ENCODE data around the gene NFIB.

NFIB gene

GRCh38 chr9:14094491-14094890 lies 219.4 kb downstream of the NFIB start:
- no peak for DNase-seq

- DNase-seq, result no peak
Observed at GRCh38 chr9:14092344-14092743, 221.6 kb downstream of the NFIB start.

GRCh38 chr9:14089051-14089803 lies 224.7 kb downstream of the NFIB start:
- no peak for DNase-seq

GRCh38 chr9:14087576-14087975 lies 226.4 kb downstream of the NFIB start:
- no peak for DNase-seq

GRCh38 chr9:14086495-14086894 lies 227.4 kb downstream of the NFIB start:
- no peak for DNase-seq

- no peak for DNase-seq
Observed at GRCh38 chr9:14085810-14086209, 228.1 kb downstream of the NFIB start.

GRCh38 chr9:14084867-14085266 lies 229.1 kb downstream of the NFIB start:
- no peak for DNase-seq

GRCh38 chr9:14083366-14083765 lies 230.6 kb downstream of the NFIB start:
- DNase-seq, result no peak

- DNase-seq, result no peak
Observed at GRCh38 chr9:14082732-14083131, 231.2 kb downstream of the NFIB start.

GRCh38 chr9:14081745-14082144 lies 232.2 kb downstream of the NFIB start:
- DNase-seq, result no peak

- no peak for DNase-seq
Observed at GRCh38 chr9:14080959-14081542, 232.9 kb downstream of the NFIB start.

- DNase-seq, result no peak
Observed at GRCh38 chr9:14079440-14079839, 234.5 kb downstream of the NFIB start.

GRCh38 chr9:14077672-14078071 lies 236.3 kb downstream of the NFIB start:
- DNase-seq, result no peak

- no peak for DNase-seq
Observed at GRCh38 chr9:14075218-14075617, 238.7 kb downstream of the NFIB start.

GRCh38 chr9:14072850-14073249 lies 241.1 kb downstream of the NFIB start:
- DNase-seq, result no peak

- no peak for DNase-seq
Observed at GRCh38 chr9:14071484-14071883, 242.5 kb downstream of the NFIB start.

GRCh38 chr9:14068690-14069089 lies 245.3 kb downstream of the NFIB start:
- no peak for DNase-seq

GRCh38 chr9:14066831-14067230 lies 247.1 kb downstream of the NFIB start:
- DNase-seq, result no peak

GRCh38 chr9:14066032-14066431 lies 247.9 kb downstream of the NFIB start:
- DNase-seq, result no peak

GRCh38 chr9:14064940-14065339 lies 249.0 kb downstream of the NFIB start:
- DNase-seq, result no peak

GRCh38 chr9:14063756-14064155 lies 250.2 kb downstream of the NFIB start:
- DNase-seq, result no peak

- DNase-seq, result no peak
Observed at GRCh38 chr9:14062586-14063221, 251.2 kb downstream of the NFIB start.

GRCh38 chr9:14061936-14062585 lies 251.9 kb downstream of the NFIB start:
- DNase-seq, result no peak

- no peak for DNase-seq
Observed at GRCh38 chr9:14058325-14058688, 255.6 kb downstream of the NFIB start.

Measured in inflammatory macrophage treated with lipopolysaccharide for 1 hour (primary cell).